ENCODE data around the gene MAFF.

DNA sequence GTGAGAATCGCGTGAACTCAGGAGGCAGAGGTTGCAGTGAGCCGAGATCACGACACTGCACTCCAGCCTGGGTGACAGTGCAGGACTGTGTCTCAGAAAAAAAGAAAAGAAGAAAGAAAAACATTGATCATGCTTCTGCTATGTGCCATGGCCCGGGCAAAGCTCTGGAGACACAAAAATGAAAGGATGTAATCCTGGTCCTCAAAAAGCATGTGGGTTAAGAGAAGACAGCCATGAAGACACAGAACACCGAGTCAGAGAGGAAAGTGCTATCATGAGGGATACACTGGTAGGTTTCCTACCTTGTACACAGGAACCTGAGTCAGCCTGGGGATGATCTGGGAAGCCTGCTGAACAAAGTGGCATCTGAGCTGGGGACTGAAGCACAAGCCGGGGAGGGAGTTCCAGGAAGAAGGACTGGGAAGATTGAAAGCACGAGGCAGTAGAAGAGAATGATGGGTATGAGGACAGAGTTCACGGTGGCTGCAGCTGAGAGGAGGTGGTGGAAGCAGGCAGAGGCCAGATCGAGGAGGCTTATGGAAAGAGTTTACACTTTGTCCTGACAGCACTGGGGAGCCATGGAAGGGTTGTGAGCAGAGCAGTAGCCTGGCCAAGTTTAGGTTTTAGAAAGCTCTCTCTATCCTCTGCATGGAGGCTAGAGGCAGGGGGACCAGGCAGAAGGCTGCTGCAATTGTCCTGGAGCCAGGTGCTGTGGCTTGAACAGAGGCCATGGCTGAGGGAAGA is 9.9 kb upstream of the MAFF start:
- TF ChIP-seq MEF2A (IDR thresholded peaks at IDR 0.05; ENCODE audit: borderline replicate concordance, low read depth): no peak
- TF ChIP-seq, protein P1, sequence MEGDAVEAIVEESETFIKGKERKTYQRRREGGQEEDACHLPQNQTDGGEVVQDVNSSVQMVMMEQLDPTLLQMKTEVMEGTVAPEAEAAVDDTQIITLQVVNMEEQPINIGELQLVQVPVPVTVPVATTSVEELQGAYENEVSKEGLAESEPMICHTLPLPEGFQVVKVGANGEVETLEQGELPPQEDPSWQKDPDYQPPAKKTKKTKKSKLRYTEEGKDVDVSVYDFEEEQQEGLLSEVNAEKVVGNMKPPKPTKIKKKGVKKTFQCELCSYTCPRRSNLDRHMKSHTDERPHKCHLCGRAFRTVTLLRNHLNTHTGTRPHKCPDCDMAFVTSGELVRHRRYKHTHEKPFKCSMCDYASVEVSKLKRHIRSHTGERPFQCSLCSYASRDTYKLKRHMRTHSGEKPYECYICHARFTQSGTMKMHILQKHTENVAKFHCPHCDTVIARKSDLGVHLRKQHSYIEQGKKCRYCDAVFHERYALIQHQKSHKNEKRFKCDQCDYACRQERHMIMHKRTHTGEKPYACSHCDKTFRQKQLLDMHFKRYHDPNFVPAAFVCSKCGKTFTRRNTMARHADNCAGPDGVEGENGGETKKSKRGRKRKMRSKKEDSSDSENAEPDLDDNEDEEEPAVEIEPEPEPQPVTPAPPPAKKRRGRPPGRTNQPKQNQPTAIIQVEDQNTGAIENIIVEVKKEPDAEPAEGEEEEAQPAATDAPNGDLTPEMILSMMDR (IDR thresholded peaks at IDR 0.05): no peak
- no peak for TF ChIP-seq EZH2phosphoT487 (IDR thresholded peaks at IDR 0.05; ENCODE audit: borderline replicate concordance, low read depth)
- no peak for TF ChIP-seq RCOR1 (IDR thresholded peaks at IDR 0.05; ENCODE audit: low read length)
- TF ChIP-seq EP300 (IDR thresholded peaks at IDR 0.05; ENCODE audit: borderline replicate concordance in 1 of 2, low read depth in 1 of 2, low read length in 1 of 2): no peak
- no peak for TF ChIP-seq NFIC (IDR thresholded peaks at IDR 0.05; ENCODE audit: borderline replicate concordance)
- no peak for TF ChIP-seq RFX5 (IDR thresholded peaks at IDR 0.05; ENCODE audit: low read length)
- no peak for TF ChIP-seq POLR2AphosphoS5 (IDR thresholded peaks at IDR 0.05; ENCODE audit: low read depth, low read length)
- no peak for TF ChIP-seq MXI1 (IDR thresholded peaks at IDR 0.05; ENCODE audit: low read depth, low read length)
- TF ChIP-seq, protein P2, sequence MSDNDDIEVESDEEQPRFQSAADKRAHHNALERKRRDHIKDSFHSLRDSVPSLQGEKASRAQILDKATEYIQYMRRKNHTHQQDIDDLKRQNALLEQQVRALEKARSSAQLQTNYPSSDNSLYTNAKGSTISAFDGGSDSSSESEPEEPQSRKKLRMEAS (IDR thresholded peaks at IDR 0.05; ENCODE audit: low read depth): no peak
- TF ChIP-seq SMC3 (IDR thresholded peaks at IDR 0.05; ENCODE audit: low read depth, low read length): no peak
- TF ChIP-seq TAF1 (IDR thresholded peaks at IDR 0.05; ENCODE audit: borderline replicate concordance, low read depth, low read length): no peak
